ENCODE data around the gene THSD4. TPM values are rescaled to one million over a fixed set of nuclear protein-coding genes. Genes with fewer than 3 reads are reported as not detected.

Gene THSD4
- total RNA-seq, 1 donor from 2014 or later: 1.4 TPM

GRCh38 chr15:71385026-71385425 lies 269.8 kb downstream of the THSD4 start:
- no peaks in the 10 kb centered on the region for H3K36me3 Mint-ChIP-seq (ENCODE audit: low read depth)
- peak overlapping the region; percentile 78 for H3K27ac Mint-ChIP-seq (ENCODE audit: unreplicated experiment)
- no peak for TF ChIP-seq CTCF (conservative IDR thresholded peaks at IDR 0.05)
- no peak overlapping the region for H3K4me3 Mint-ChIP-seq
- H3K4me1 Mint-ChIP-seq: peaks cover 16% of the 10 kb centered on the region
- peaks cover 4% of the 10 kb centered on the region for H3K9me3 Mint-ChIP-seq
- peaks cover 25% of the 10 kb centered on the region for H3K27me3 Mint-ChIP-seq (ENCODE audit: low read depth)
- DNase-seq (ENCODE audit: low read depth, low spot score): no peak

DNA sequence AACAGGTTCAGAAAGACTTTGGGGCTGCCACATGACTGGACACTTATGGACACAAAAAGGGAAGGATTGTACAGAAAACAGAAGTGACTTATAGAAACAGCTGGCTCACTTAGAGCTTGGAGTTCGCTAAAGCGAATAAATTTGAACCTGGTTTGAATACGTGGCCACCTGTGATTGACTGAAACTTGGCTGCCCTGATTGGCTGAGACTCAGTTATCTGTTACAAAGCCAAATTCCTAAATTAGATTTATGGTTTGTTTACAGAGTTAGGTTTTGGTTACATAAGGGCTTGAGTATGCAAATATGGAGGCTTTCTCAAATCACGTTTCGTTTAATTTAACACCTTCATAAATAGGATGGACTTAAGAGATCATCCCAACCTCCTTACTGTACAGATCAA lies 270.2 kb downstream of the THSD4 start:
- no peak overlapping the region for H3K27ac Mint-ChIP-seq (ENCODE audit: unreplicated experiment)
- no peak for TF ChIP-seq CTCF (conservative IDR thresholded peaks at IDR 0.05)
- H3K36me3 Mint-ChIP-seq (ENCODE audit: low read depth): no peaks in the 10 kb centered on the region
- no peak for DNase-seq (ENCODE audit: low read depth, low spot score)
- peaks cover 25% of the 10 kb centered on the region for H3K27me3 Mint-ChIP-seq (ENCODE audit: low read depth)
- peaks cover 4% of the 10 kb centered on the region for H3K9me3 Mint-ChIP-seq
- peaks cover 16% of the 10 kb centered on the region for H3K4me1 Mint-ChIP-seq
- no peak overlapping the region for H3K4me3 Mint-ChIP-seq

DNA sequence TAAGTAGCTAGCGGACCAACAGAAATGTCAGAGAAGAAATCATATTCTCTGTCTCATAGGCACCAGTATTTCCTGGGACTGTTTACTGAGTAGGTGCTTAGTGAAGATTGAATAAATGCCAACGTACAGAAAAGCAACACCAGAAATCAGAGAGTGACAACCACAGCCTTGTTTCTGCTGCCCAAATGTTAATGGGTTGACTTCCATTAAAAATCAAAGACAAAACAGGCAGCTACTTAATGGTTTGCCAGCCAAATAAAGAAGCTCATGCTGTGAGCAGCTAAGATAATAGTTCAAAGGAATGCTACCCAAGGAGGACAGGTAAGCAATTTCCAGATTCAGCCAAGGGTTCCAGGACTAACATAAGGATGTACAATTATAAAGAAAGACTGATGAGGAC lies 270.7 kb downstream of the THSD4 start:
- no peaks in the 10 kb centered on the region for H3K36me3 Mint-ChIP-seq (ENCODE audit: low read depth)
- no peak overlapping the region for H3K4me3 Mint-ChIP-seq
- H3K4me1 Mint-ChIP-seq: peaks cover 16% of the 10 kb centered on the region
- no peak for DNase-seq (ENCODE audit: low read depth, low spot score)
- H3K9me3 Mint-ChIP-seq: peaks cover 4% of the 10 kb centered on the region
- peaks cover 25% of the 10 kb centered on the region for H3K27me3 Mint-ChIP-seq (ENCODE audit: low read depth)
- TF ChIP-seq CTCF (conservative IDR thresholded peaks at IDR 0.05): no peak
- H3K27ac Mint-ChIP-seq (ENCODE audit: unreplicated experiment): no peak overlapping the region

GRCh38 chr15:71386448-71387236 lies 271.4 kb downstream of the THSD4 start:
- Mint-ChIP-seq H3K9me3 (peaks cover 4% of the 10 kb centered on the region), H3K27me3 (ENCODE audit: low read depth) (peaks cover 25% of the 10 kb centered on the region), H3K36me3 (ENCODE audit: low read depth) (no peaks in the 10 kb centered on the region), H3K4me1 (peaks cover 16% of the 10 kb centered on the region), H3K27ac (ENCODE audit: unreplicated experiment) (no peak overlapping the region), H3K4me3 (no peak overlapping the region)
- DNase-seq (ENCODE audit: low read depth, low spot score): no peak
- peak; percentile 71 for TF ChIP-seq CTCF (conservative IDR thresholded peaks at IDR 0.05)

GRCh38 chr15:71387810-71388209 lies 272.5 kb downstream of the THSD4 start:
- Mint-ChIP-seq H3K27me3 (ENCODE audit: low read depth) (peaks cover 25% of the 10 kb centered on the region), H3K9me3 (peaks cover 4% of the 10 kb centered on the region), H3K4me3 (no peak overlapping the region), H3K27ac (ENCODE audit: unreplicated experiment) (no peak overlapping the region), H3K4me1 (peaks cover 27% of the 10 kb centered on the region), H3K36me3 (ENCODE audit: low read depth) (no peaks in the 10 kb centered on the region)
- no peak for TF ChIP-seq CTCF (conservative IDR thresholded peaks at IDR 0.05)
- no peak for DNase-seq (ENCODE audit: low read depth, low spot score)
